ENCODE measurements around the gene DYNC1LI1.
"Not testable (repeated sequence)": the region's sequence is repeated elsewhere in the genome, so short reads cannot be mapped to it uniquely, and the experiment has no call there.

DYNC1LI1 gene

GRCh38 chr3:32525720-32526119 is 44.9 kb downstream of the DYNC1LI1 start:
- DNase-seq, result no peak

- no peak for DNase-seq
These were observed 48.0 kb downstream of the DYNC1LI1 start for GRCh38 chr3:32522682-32523081.

GRCh38 chr3:32518921-32519320 is 51.7 kb downstream of the DYNC1LI1 start:
- not testable (repeated sequence) for DNase-seq

- DNase-seq, result not testable (repeated sequence)
These were observed 53.9 kb downstream of the DYNC1LI1 start for GRCh38 chr3:32516751-32517150.

GRCh38 chr3:32511005-32511404 is 59.7 kb downstream of the DYNC1LI1 start:
- no peak for DNase-seq

- peak in 1 of 2 donors; percentile 70 for DNase-seq
These were observed 60.5 kb downstream of the DYNC1LI1 start for GRCh38 chr3:32510075-32510724.

GRCh38 chr3:32508711-32509110 is 61.9 kb downstream of the DYNC1LI1 start:
- DNase-seq, result no peak

- no peak for DNase-seq
These were observed 64.2 kb downstream of the DYNC1LI1 start for GRCh38 chr3:32506466-32506865.

- DNase-seq, result no peak
These were observed 67.7 kb downstream of the DYNC1LI1 start for GRCh38 chr3:32502946-32503286.

GRCh38 chr3:32502118-32502945 is 68.3 kb downstream of the DYNC1LI1 start, which contains the start of gene CMTM6:
Gene CMTM6 (minus strand): TSS chr3:32502852. CDS start chr3:32502745, 107 bp downstream.
- peak; percentile 31 to 79 for DNase-seq

GRCh38 chr3:32501783-32502117 is 68.9 kb downstream of the DYNC1LI1 start:
- DNase-seq, result no peak

GRCh38 chr3:32500880-32501782 is 69.5 kb downstream of the DYNC1LI1 start:
- no peak for DNase-seq

- DNase-seq, result no peak
These were observed 70.4 kb downstream of the DYNC1LI1 start for GRCh38 chr3:32500231-32500630.

- DNase-seq, result no peak
These were observed 71.1 kb downstream of the DYNC1LI1 start for GRCh38 chr3:32499585-32499984.

GRCh38 chr3:32498992-32499391 is 71.7 kb downstream of the DYNC1LI1 start:
- DNase-seq, result no peak

- no peak for DNase-seq
These were observed 72.4 kb downstream of the DYNC1LI1 start for GRCh38 chr3:32498252-32498651.

- no peak for DNase-seq
These were observed 75.0 kb downstream of the DYNC1LI1 start for GRCh38 chr3:32495609-32496008.

GRCh38 chr3:32495085-32495484 is 75.6 kb downstream of the DYNC1LI1 start:
- no peak for DNase-seq

- no peak for DNase-seq
These were observed 76.9 kb downstream of the DYNC1LI1 start for GRCh38 chr3:32493437-32494414.

- DNase-seq, result no peak
These were observed 77.8 kb downstream of the DYNC1LI1 start for GRCh38 chr3:32492684-32493436.

- DNase-seq, result no peak
These were observed 82.1 kb downstream of the DYNC1LI1 start for GRCh38 chr3:32488474-32489008.

All from bone marrow (tissue), 2 donors.